Caco-2 (cell line): ENCODE results near the gene DPT. TPM values are rescaled to one million over a fixed set of nuclear protein-coding genes. Genes with fewer than 3 reads are reported as not detected.

Experiments used
- BruUV-seq: library from RNA; stranded (reverse); fragments of 400-500 nt; replicated peaks from 2 replicates; lab custom pipeline; 2021; lab: Mats Ljungman, UMichigan
- CTCF ChIA-PET: fragments of 300-600 bp; sonication (Branson Sonifier 250); formaldehyde crosslinking; loops from one replicate; lab custom pipeline; 2022; ENCODE audit warnings: antibody characterized with exemption; lab: Charles Lee
- POLR2A ChIA-PET: fragments of 300-600 bp; sonication (Branson Sonifier 250); formaldehyde crosslinking; loops from one replicate; lab custom pipeline; 2022; ENCODE audit warnings: antibody characterized with exemption; lab: Charles Lee
- DNase-seq, 2 experiments: peaks; one replicate each; pipeline versions ENCODE4 v3.0.0 to v3.0.0-alpha.2; 2020 to 2022
- H3K27me3 ChIP-seq: replicated peaks from 2 replicates; pipeline ENCODE4 v1.6.0; 2011; ENCODE audit warnings: low read length; ENCODE audit not compliant: control insufficient read depth, insufficient read depth
- H3K36me3 ChIP-seq: 2 replicates; pipeline ENCODE4 v1.5.1; 2011; ENCODE audit warnings: low read length; ENCODE audit not compliant: control insufficient read depth, insufficient read depth
- H3K4me1 ChIP-seq: fragments of 250-450 bp; sonication (Bioruptor Pico); 2 replicates; pipeline ENCODE4 v1.5.1; 2020; ENCODE audit warnings: mild to moderate bottlenecking
- H3K4me3 ChIP-seq: 2 replicates; pipeline ENCODE4 v1.5.1; 2011; ENCODE audit warnings: low read depth, mild to moderate bottlenecking, control low read depth, low read length
- H3K9me3 ChIP-seq: fragments of 250-450 bp; sonication (Bioruptor Pico); 2 replicates; pipeline ENCODE4 v1.5.1; 2020; ENCODE audit warnings: mild to moderate bottlenecking, moderate library complexity
- H3K27ac Mint-ChIP-seq: one replicate; pipeline ENCODE4 v1.8.0; 2022; ENCODE audit warnings: mixed read lengths; ENCODE audit not compliant: unreplicated experiment
- H3K27me3 Mint-ChIP-seq: one replicate; pipeline ENCODE4 v1.8.0; 2022; ENCODE audit warnings: mixed read lengths; ENCODE audit not compliant: insufficient read depth, unreplicated experiment
- H3K36me3 Mint-ChIP-seq: one replicate; pipeline ENCODE4 v1.8.0; 2022; ENCODE audit warnings: mild to moderate bottlenecking, mixed read lengths; ENCODE audit not compliant: insufficient read depth, unreplicated experiment
- H3K4me1 Mint-ChIP-seq: one replicate; pipeline ENCODE4 v1.8.0; 2022; ENCODE audit warnings: low read depth, mixed read lengths; ENCODE audit not compliant: unreplicated experiment
- H3K4me3 Mint-ChIP-seq: one replicate; pipeline ENCODE4 v1.8.0; 2022; ENCODE audit warnings: mild to moderate bottlenecking, moderate library complexity, mixed read lengths; ENCODE audit not compliant: unreplicated experiment
- H3K9me3 Mint-ChIP-seq: one replicate; pipeline ENCODE4 v1.8.0; 2022; ENCODE audit warnings: mixed read lengths; ENCODE audit not compliant: unreplicated experiment
- CTCF ChIP-seq, 2 experiments: fragments of 200-600 bp in 1 of 2; IDR thresholded peaks; 1 replicate in 1 of 2; 2 replicates in 1 of 2; pipeline versions ENCODE4 v1.5.1 to v1.8.0; 2011 to 2022; ENCODE audit warnings: antibody characterized with exemption in 1 of 2, control low read depth in 1 of 2, inconsistent platforms in 1 of 2, low read depth in 1 of 2, low read length in 1 of 2, mild to moderate bottlenecking in 1 of 2, moderate library complexity in 1 of 2; ENCODE audit not compliant: insufficient read depth in 1 of 2, severe bottlenecking in 1 of 2, unreplicated experiment in 1 of 2
- intact Hi-C: fragments of 100-400 bp; cut with micrococcal nuclease; formaldehyde crosslinking; loops from one replicate; pipeline ENCODE4 v1.10.0; 2022; ENCODE audit not compliant: unreplicated experiment
- total RNA-seq: library from RNA; stranded (reverse); gene quantifications from 2 replicates; pipeline ENCODE4 v1.2.3, GENCODE V29; 2022

DPT gene
- total RNA-seq, 1 experiment from 2014 or later, result not detected

GRCh38 chr1:168653567-168653966 lies 75.4 kb downstream of the DPT start:
- TF ChIP-seq CTCF (IDR thresholded peaks at IDR 0.05; ENCODE audit: insufficient read depth in 1 of 2, low read depth in 1 of 2, low read length in 1 of 2, severe bottlenecking in 1 of 2, unreplicated experiment in 1 of 2), result no peak
- no peaks in the 10 kb centered on the region for H3K36me3 Mint-ChIP-seq
- Histone ChIP-seq H3K27me3 (no peaks in the 10 kb centered on the region), H3K9me3 (no peaks in the 10 kb centered on the region), H3K4me1 (no peaks in the 10 kb centered on the region), H3K4me3 (no peak overlapping the region), H3K36me3 (no peaks in the 10 kb centered on the region)
- H3K27ac Mint-ChIP-seq, result no peak overlapping the region
- no TSS peak for BruUV-seq
- no peaks in the 10 kb centered on the region for H3K27me3 Mint-ChIP-seq
- H3K4me3 Mint-ChIP-seq, result no peak overlapping the region
- intact Hi-C loops, result no loop called here
- CTCF ChIA-PET, result no interaction called here
- POLR2A ChIA-PET, result no interaction called here
- H3K4me1 Mint-ChIP-seq, result no peaks in the 10 kb centered on the region
- no peak for DNase-seq
- no peaks in the 10 kb centered on the region for H3K9me3 Mint-ChIP-seq

GRCh38 chr1:168645721-168646120 lies 83.3 kb downstream of the DPT start:
- Mint-ChIP-seq H3K36me3 (no peaks in the 10 kb centered on the region), H3K27me3 (no peaks in the 10 kb centered on the region), H3K9me3 (no peaks in the 10 kb centered on the region), H3K27ac (no peak overlapping the region), H3K4me3 (no peak overlapping the region), H3K4me1 (no peaks in the 10 kb centered on the region)
- H3K4me3 ChIP-seq, result no peak overlapping the region
- POLR2A ChIA-PET, result no interaction called here
- no TSS peak for BruUV-seq
- no peak for TF ChIP-seq CTCF (IDR thresholded peaks at IDR 0.05; ENCODE audit: insufficient read depth in 1 of 2, low read depth in 1 of 2, low read length in 1 of 2, severe bottlenecking in 1 of 2, unreplicated experiment in 1 of 2)
- CTCF ChIA-PET, result no interaction called here
- no peaks in the 10 kb centered on the region for H3K36me3 ChIP-seq
- no peaks in the 10 kb centered on the region for H3K9me3 ChIP-seq
- no peaks in the 10 kb centered on the region for H3K4me1 ChIP-seq
- intact Hi-C loops, result no loop called here
- no peaks in the 10 kb centered on the region for H3K27me3 ChIP-seq
- no peak for DNase-seq

Other genes with a start within 250 kb of the DPT start
- not detected in 2 replicates for gene XCL2, start 185.2 kb downstream of the DPT start, total RNA-seq
- 3.4 and 3.9 TPM in 2 replicates for gene XCL1, start 152.6 kb downstream of the DPT start, total RNA-seq